ACC112 (cell line): ENCODE results near the gene KLF11.

ENCODE experiments used
- H2AFZ ChIP-seq: fragments of 200-600 bp; sonication (generic); one replicate; pipeline ENCODE4 v1.6.0; 2017; ENCODE audit warnings: antibody characterized with exemption, low read length; ENCODE audit not compliant: unreplicated experiment
- H3K27ac ChIP-seq: fragments of 200-600 bp; sonication (generic); 2 replicates; pipeline ENCODE4 v1.5.1; 2014; ENCODE audit warnings: low read depth, mild to moderate bottlenecking, antibody characterized with exemption, low read length, moderate library complexity
- H3K27me3 ChIP-seq: fragments of 200-600 bp; sonication (generic); 2 replicates; pipeline ENCODE4 v1.6.1; 2014; ENCODE audit warnings: mild to moderate bottlenecking, antibody characterized with exemption, low read length, moderate library complexity, mixed read lengths; ENCODE audit not compliant: insufficient read depth
- H3K36me3 ChIP-seq: fragments of 200-600 bp; sonication (generic); 2 replicates; pipeline ENCODE4 v1.6.1; 2016; ENCODE audit warnings: mild to moderate bottlenecking, antibody characterized with exemption, low read length, moderate library complexity, mixed read lengths; ENCODE audit not compliant: insufficient read depth
- H3K4me1 ChIP-seq: fragments of 200-600 bp; sonication (generic); one replicate; pipeline ENCODE4 v1.6.1; 2016; ENCODE audit warnings: low read length, mixed read lengths; ENCODE audit not compliant: insufficient read depth, unreplicated experiment, control insufficient read depth
- H3K4me3 ChIP-seq: fragments of 200-600 bp; sonication (generic); 2 replicates; pipeline ENCODE4 v1.5.1; 2014; ENCODE audit warnings: mild to moderate bottlenecking, low read depth, low read length
- H3K79me2 ChIP-seq: fragments of 200-600 bp; sonication (generic); one replicate; pipeline ENCODE4 v1.6.0; 2016; ENCODE audit warnings: low read length; ENCODE audit not compliant: control insufficient read depth, unreplicated experiment, insufficient read depth

The KLF11 gene

DNA sequence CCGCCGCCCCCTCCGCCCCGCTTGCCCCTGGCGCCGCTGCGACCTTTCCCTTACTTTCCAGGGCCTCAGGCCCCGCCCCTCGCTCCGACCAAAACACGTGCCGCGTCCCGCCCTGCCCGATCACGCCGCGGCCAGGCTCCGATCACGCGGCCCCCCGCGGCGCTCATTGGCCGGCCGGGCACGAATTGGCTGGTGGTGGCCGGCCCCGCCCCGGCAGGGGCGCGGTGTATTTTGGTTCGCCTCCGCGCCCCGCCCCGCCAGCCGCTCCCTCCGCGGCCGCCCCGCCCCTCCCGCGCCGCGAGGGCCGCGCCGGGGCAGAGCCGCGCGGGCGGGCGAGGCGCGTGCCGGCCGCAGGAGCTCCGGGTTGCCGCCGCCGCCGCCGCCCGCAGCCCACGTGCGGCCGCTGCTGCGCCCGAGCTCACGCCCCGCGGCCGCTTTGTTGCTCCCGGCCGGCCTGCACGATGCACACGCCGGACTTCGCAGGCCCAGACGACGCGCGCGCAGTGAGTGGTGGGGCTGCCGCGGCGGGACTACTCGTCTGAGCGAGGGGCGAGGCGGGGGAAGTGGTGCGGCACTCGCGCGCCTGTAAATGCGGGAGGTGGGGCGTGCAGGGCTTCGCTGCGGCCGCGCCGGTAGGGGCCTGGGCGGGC is at the start of gene KLF11:
TSS of gene KLF11 (plus strand) at position 295 of the 650 bp plus-strand sequence. CDS start at position 462, 167 bp downstream.
- Histone ChIP-seq H2AFZ (peak within 1 kb of the TSS; percentile 79), H3K27ac (peak within 1 kb of the TSS; percentile 90), H3K4me3 (peak within 1 kb of the TSS; percentile 91), H3K27me3 (no peaks in the 10 kb centered on the region), H3K36me3 (peaks cover 1% of the 10 kb centered on the region; the same call in 1 of the 2 replicates), H3K79me2 (peaks cover 13% of the 10 kb centered on the region), H3K4me1 (peaks cover 3% of the 10 kb centered on the region)

DNA sequence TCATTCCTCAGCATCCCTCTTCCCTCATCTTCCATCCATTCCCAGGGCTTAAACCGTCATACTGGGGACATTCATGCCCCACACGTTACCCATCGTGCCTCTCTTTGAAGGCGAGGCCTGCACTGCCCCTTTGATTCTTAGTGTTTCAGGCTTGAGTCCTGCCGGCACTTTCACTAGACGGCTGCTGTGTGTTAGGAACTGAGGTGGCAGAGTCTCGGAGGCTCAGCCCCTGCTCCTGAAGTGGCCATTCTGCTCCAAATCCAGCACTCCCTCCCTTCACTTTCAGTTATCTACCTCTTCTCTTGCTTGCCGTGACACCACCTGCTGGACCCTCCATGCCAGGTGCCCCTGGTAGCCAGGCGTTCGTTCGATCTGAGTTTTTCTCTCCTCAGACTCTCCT is 48.9 kb upstream of the KLF11 start:
- no peak overlapping the region for H3K4me3 ChIP-seq
- no peak overlapping the region for H3K27ac ChIP-seq
- no peaks in the 10 kb centered on the region for H3K27me3 ChIP-seq
- H3K36me3 ChIP-seq, result no peaks in the 10 kb centered on the region
- H2AFZ ChIP-seq, result no peak overlapping the region
- H3K4me1 ChIP-seq, result peaks cover 31% of the 10 kb centered on the region
- no peaks in the 10 kb centered on the region for H3K79me2 ChIP-seq

DNA sequence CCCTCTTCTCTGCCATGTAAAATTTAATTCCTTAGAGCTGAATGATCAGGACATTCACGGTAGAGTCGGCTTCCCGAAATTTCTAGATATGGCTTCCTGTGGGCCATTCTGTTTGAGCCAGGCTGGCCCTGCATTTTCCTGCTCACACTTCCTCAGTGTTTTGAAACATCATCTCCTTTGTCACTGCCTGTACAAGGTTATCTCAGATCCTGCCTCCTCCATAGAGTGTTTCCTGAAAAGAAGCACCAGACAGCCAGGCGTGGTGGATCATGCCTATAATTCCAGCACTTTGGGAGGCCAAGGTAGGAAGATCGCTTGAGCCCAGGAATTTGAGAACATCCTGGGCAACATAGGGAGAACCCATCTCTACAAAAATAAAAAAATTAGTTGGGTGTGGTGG is 48.3 kb upstream of the KLF11 start:
- Histone ChIP-seq H3K27ac (no peak overlapping the region), H3K79me2 (no peaks in the 10 kb centered on the region), H3K4me1 (peaks cover 31% of the 10 kb centered on the region), H3K36me3 (no peaks in the 10 kb centered on the region), H3K27me3 (no peaks in the 10 kb centered on the region), H2AFZ (no peak overlapping the region), H3K4me3 (no peak overlapping the region)

DNA sequence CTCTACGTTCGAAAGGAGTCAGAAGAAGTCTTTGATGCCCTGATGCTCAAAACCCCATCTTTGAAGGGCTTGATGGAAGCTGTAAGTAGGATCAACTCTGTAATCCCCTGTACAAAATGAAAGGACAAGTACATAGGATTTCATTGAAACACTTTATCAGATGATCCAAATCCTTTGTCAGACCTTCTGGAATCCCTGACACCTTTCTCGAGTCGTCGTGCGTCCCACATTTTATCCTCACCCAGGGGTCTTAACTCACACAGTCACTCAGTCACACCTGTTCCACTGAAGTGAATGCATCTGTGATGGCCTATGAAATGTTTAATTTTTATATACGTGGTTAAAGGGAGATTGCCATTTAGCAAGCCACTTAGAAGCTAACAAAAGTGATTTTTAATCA is 47.0 kb upstream of the KLF11 start:
- Histone ChIP-seq H3K27ac (no peak overlapping the region), H3K79me2 (no peaks in the 10 kb centered on the region), H3K4me1 (peaks cover 27% of the 10 kb centered on the region), H3K4me3 (no peak overlapping the region), H3K36me3 (no peaks in the 10 kb centered on the region), H2AFZ (no peak overlapping the region), H3K27me3 (no peaks in the 10 kb centered on the region)

DNA sequence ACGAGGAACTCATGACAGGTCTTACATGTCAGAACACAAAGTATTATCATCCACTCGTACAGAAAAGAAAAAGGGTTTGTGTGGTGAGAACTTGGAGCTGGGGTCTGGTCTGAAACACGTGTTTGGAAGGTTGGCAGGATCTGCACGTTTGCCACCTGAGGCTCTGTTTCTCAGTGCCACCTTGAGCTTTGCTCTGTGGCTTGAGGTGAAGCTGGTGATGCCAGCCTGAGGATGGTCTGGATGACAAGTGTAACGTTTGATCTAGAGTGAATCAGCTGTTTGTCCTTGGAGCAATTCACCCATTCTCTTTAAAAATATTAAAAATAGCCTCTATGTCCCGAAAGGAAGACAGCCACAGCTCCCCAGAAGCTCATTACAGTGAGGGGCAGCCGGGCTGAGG is 45.4 kb upstream of the KLF11 start:
- no peaks in the 10 kb centered on the region for H3K27me3 ChIP-seq
- no peak overlapping the region for H3K27ac ChIP-seq
- no peak overlapping the region for H2AFZ ChIP-seq
- H3K4me3 ChIP-seq, result no peak overlapping the region
- no peaks in the 10 kb centered on the region for H3K36me3 ChIP-seq
- H3K79me2 ChIP-seq, result no peaks in the 10 kb centered on the region
- peaks cover 10% of the 10 kb centered on the region for H3K4me1 ChIP-seq

DNA sequence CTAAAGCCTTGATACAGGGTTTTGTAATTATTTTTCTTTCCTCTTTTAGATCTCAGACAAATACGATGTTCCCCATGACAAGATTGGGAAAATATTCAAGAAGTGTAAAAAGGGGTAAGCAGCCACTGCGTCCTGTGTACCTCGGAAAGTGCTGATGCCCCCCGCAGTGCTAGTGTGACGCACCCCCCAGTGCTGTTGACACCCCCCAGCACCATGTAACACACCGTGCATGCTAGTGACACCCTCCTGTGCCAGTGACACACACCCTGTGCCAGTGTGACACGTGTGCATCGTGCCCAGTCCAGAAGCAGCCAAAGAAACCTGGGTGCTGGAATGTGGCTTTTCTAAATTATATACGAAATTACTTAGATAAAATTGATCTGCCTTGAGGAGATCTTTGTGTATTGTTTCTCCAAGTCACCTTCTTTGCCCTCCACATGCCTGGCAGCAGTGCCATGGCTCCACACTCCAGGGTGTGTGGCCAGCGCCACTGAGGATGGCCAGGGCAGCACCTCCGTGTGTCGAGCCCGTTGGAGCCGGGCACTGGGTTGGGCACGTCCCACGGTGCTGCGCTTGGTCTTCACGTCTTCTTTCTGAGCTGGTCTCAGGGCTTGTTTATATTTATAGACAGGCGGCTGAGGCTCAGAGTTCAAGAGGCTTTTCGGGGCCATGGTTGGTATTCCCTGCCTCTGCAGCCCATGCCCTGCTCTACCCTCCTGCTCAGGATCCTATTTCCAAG is 44.3 kb upstream of the KLF11 start:
- no peak overlapping the region for H2AFZ ChIP-seq
- H3K79me2 ChIP-seq, result no peaks in the 10 kb centered on the region
- H3K4me1 ChIP-seq, result no peaks in the 10 kb centered on the region
- H3K4me3 ChIP-seq, result no peak overlapping the region
- H3K36me3 ChIP-seq, result no peaks in the 10 kb centered on the region
- no peaks in the 10 kb centered on the region for H3K27me3 ChIP-seq
- no peak overlapping the region for H3K27ac ChIP-seq

DNA sequence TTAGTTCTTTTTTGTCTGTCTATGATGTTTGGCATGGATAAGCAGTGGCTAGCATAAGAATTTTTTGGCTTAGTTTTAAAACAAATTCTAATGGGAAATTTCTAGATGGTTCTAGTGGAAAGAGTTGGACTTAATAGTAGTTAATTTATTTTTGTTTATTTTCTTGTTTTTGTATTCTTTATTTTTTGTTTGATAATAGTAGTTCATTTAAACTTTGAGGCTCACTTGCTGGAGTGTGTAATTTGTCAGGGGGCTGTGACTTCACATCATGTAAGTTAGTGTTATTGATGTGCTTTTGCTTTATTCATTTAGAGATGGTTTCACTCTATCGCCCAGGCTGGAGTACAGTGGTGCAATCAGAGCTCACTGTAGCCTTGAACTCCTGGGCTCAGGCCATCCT is 43.7 kb upstream of the KLF11 start:
- H3K4me3 ChIP-seq, result no peak overlapping the region
- H3K79me2 ChIP-seq, result no peaks in the 10 kb centered on the region
- H3K27me3 ChIP-seq, result no peaks in the 10 kb centered on the region
- H3K36me3 ChIP-seq, result no peaks in the 10 kb centered on the region
- H3K27ac ChIP-seq, result no peak overlapping the region
- no peaks in the 10 kb centered on the region for H3K4me1 ChIP-seq
- H2AFZ ChIP-seq, result no peak overlapping the region

DNA sequence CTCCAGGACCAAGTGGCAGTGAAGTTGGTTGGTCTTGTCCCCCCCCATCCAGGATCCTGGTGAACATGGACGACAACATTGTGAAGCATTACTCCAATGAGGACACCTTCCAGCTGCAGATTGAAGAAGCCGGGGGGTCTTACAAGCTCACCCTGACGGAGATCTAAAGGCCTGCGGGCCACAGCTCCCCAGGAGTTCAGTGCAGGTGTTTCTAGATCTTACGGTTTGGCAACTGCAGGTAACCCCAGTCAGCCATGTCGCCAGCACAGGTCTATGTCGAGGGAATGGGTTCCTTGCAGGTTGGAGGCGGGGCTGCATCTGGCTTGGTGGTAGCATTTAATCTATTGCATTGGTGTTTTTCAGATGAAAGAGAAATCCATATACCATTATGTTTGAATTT is 42.8 kb upstream of the KLF11 start:
- no peaks in the 10 kb centered on the region for H3K27me3 ChIP-seq
- no peaks in the 10 kb centered on the region for H3K36me3 ChIP-seq
- no peak overlapping the region for H3K4me3 ChIP-seq
- no peak overlapping the region for H2AFZ ChIP-seq
- no peaks in the 10 kb centered on the region for H3K4me1 ChIP-seq
- H3K27ac ChIP-seq, result no peak overlapping the region
- no peaks in the 10 kb centered on the region for H3K79me2 ChIP-seq

DNA sequence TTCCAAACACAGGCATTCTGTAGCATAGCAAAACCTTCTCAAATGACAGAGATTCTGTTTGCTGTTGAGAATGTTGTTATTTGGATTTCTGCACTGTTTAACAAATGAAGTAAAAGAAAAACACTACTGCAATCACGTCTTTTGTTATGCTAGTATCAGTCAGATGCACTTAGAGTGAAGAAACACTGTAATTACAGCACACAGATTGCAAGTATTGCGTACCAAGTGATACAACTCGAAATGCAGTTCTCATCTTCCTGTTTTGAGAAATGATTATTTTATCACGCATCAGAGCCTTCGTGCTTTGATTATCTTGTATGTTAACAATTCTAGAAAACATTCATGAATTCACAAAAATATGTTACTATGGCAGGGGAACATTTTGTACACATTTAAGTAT is 41.8 kb upstream of the KLF11 start:
- H3K4me1 ChIP-seq, result no peaks in the 10 kb centered on the region

DNA sequence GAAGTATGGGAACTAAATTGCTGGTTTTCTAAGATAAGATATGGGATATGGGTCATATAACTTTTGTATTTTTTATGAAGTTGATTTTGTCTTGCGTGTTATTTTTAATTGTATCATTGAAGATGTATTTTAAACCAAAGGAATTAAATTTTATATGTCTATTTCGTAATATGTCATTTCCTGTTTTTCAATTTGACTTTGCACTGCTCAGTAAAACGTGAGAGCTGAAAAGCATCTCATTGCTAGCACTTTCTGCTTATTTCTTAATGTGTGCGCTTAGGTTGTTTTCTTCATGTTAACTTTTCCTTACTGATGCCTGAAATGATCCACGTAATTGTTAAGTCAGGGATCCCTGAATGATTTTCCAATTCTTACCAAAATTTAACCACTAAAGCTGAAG is 41.2 kb upstream of the KLF11 start:
- H2AFZ ChIP-seq, result no peak overlapping the region
- H3K27ac ChIP-seq, result no peak overlapping the region
- H3K36me3 ChIP-seq, result no peaks in the 10 kb centered on the region
- H3K79me2 ChIP-seq, result no peaks in the 10 kb centered on the region
- no peak overlapping the region for H3K4me3 ChIP-seq
- no peaks in the 10 kb centered on the region for H3K27me3 ChIP-seq
- no peaks in the 10 kb centered on the region for H3K4me1 ChIP-seq

More for the DNA sequence above, 41.8 kb upstream of the KLF11 start:
- no peaks in the 10 kb centered on the region for H3K79me2 ChIP-seq
- H2AFZ ChIP-seq, result no peak overlapping the region
- no peaks in the 10 kb centered on the region for H3K36me3 ChIP-seq
- H3K27ac ChIP-seq, result no peak overlapping the region
- H3K4me3 ChIP-seq, result no peak overlapping the region
- H3K27me3 ChIP-seq, result no peaks in the 10 kb centered on the region

DNA sequence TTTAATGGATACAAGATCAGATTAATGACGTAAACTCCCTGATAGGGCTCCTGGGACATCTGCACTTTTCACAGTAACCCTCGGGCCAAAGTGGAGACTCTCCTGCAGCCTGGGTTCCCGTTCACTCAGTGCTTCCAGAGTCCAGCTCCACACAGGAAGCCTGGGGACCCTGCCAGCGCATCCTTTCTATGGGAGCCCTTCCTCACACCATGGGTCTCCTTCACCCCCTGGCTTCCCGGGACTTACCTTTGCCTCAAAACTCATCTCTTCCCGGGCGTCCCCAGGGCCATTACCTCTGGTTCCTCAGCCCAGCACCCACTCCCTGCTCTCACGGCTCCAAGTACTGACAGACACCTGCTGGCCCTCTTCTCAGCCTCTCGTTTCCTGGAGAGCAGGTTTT is 40.7 kb upstream of the KLF11 start:
- no peaks in the 10 kb centered on the region for H3K36me3 ChIP-seq
- no peak overlapping the region for H3K27ac ChIP-seq
- no peak overlapping the region for H2AFZ ChIP-seq
- no peaks in the 10 kb centered on the region for H3K79me2 ChIP-seq
- no peak overlapping the region for H3K4me3 ChIP-seq
- H3K27me3 ChIP-seq, result no peaks in the 10 kb centered on the region
- H3K4me1 ChIP-seq, result peaks cover 2% of the 10 kb centered on the region
